ENCODE results near the gene ZXDC. TPM values are rescaled to one million over a fixed set of nuclear protein-coding genes. Genes with fewer than 3 reads are reported as not detected.
A peak's percentile ranks its signal among the peaks of the same experiment; 100 is the strongest.

Gene ZXDC
- total RNA-seq, 4 donors from 2014 or later: 37.5 to 62.0 (median 52.3) TPM

GRCh38 chr3:126413693-126414080 lies 62.0 kb downstream of the ZXDC start:
- TF ChIP-seq CTCF (IDR thresholded peaks at IDR 0.05) (no peak), POLR2A (IDR thresholded peaks at IDR 0.05) (no peak)
- peak in 1 of 2 donors; percentile 46 for DNase-seq (ENCODE audit: low spot score in 2 of 2)
- intact Hi-C loops (cut with DNase I; ENCODE audit: low total_unique reads): no loop called here
- no peak overlapping the region for H3K4me3 ChIP-seq (ENCODE audit: low read depth, poor library complexity, severe bottlenecking)
- WGBS, 2 donors: 78 to 96% methylated on average over 4 of the region's 4 CpGs

GRCh38 chr3:126412841-126413692 lies 62.6 kb downstream of the ZXDC start:
- intact Hi-C loops (cut with DNase I; ENCODE audit: low total_unique reads): no loop called here
- H3K4me3 ChIP-seq (ENCODE audit: low read depth, poor library complexity, severe bottlenecking): no peak overlapping the region
- no peak for TF ChIP-seq CTCF (IDR thresholded peaks at IDR 0.05)
- TF ChIP-seq POLR2A (IDR thresholded peaks at IDR 0.05): no peak
- DNase-seq (ENCODE audit: low spot score in 2 of 2): peak in 1 of 2 donors; percentile 68
- WGBS, 2 donors: 90 to 93% methylated on average over 6 of the region's 6 CpGs

- intact Hi-C loops (cut with DNase I; ENCODE audit: low total_unique reads): no loop called here
- no peak for DNase-seq (ENCODE audit: low spot score in 2 of 2)
- no peak for TF ChIP-seq CTCF (IDR thresholded peaks at IDR 0.05)
- no peak for TF ChIP-seq POLR2A (IDR thresholded peaks at IDR 0.05)
- H3K4me3 ChIP-seq (ENCODE audit: low read depth, poor library complexity, severe bottlenecking): no peak overlapping the region
- 57 to 73% methylated on average over 5 of the region's 5 CpGs for WGBS, 2 donors
These were observed 67.6 kb downstream of the ZXDC start for GRCh38 chr3:126408099-126408498.

- peak in 1 of 2 donors; percentile 70 for DNase-seq (ENCODE audit: low spot score in 2 of 2)
- H3K4me3 ChIP-seq (ENCODE audit: low read depth, poor library complexity, severe bottlenecking): no peak overlapping the region
- WGBS, 2 donors: 54 to 67% methylated on average over 5 of the region's 5 CpGs
- intact Hi-C loops (cut with DNase I; ENCODE audit: low total_unique reads): no loop called here
- TF ChIP-seq POLR2A (IDR thresholded peaks at IDR 0.05): no peak
- TF ChIP-seq CTCF (IDR thresholded peaks at IDR 0.05): no peak
These were observed 68.2 kb downstream of the ZXDC start for GRCh38 chr3:126407412-126408044.

GRCh38 chr3:126406389-126407296 lies 69.0 kb downstream of the ZXDC start:
- intact Hi-C loops (cut with DNase I; ENCODE audit: low total_unique reads): no loop called here
- no peak overlapping the region for H3K4me3 ChIP-seq (ENCODE audit: low read depth, poor library complexity, severe bottlenecking)
- TF ChIP-seq CTCF (IDR thresholded peaks at IDR 0.05) (no peak), POLR2A (IDR thresholded peaks at IDR 0.05) (no peak)
- DNase-seq (ENCODE audit: low spot score in 2 of 2): peak in 1 of 2 donors; percentile 62
- WGBS, 2 donors: 84 to 85% methylated on average over 13 to 14 of the region's 15 CpGs

Data from lower leg skin (tissue), 4 donors.